HG03520 (cell line): ENCODE measurements around the gene MICAL3.

Source experiments
- ATAC-seq: cut with Tn5 transposase; IDR thresholded peaks from one replicate; pipeline ENCODE4 v1.9.1; 2021; ENCODE audit warnings: mild to moderate bottlenecking, moderate library complexity; ENCODE audit not compliant: unreplicated experiment

Gene MICAL3

GRCh38 chr22:17847360-17848078, 176.8 kb downstream of the MICAL3 start:
- no peak for ATAC-seq

- ATAC-seq, result no peak
These were observed 177.9 kb downstream of the MICAL3 start for GRCh38 chr22:17846326-17846992.

- ATAC-seq, result no peak
These were observed 178.6 kb downstream of the MICAL3 start for GRCh38 chr22:17845790-17846189.

DNA sequence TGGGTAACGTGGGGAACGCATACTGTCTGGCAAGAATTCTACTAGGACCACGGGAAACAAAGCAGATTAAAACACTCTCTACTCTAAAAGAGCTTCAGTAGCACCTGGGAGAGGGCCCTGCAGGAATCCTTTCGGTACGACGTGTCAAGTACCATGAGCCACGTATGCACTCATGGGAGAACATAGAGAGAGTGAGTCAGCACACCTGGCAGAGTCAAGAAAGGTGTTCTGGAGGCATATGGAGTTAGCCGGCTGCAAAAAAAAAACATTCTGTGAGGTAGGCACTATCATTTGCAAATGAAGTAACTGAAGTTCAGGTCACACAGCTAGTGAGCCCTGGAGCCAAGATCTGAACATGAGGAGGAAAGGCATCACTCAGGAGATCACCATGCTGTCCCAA, 179.0 kb downstream of the MICAL3 start:
- no peak for ATAC-seq

DNA sequence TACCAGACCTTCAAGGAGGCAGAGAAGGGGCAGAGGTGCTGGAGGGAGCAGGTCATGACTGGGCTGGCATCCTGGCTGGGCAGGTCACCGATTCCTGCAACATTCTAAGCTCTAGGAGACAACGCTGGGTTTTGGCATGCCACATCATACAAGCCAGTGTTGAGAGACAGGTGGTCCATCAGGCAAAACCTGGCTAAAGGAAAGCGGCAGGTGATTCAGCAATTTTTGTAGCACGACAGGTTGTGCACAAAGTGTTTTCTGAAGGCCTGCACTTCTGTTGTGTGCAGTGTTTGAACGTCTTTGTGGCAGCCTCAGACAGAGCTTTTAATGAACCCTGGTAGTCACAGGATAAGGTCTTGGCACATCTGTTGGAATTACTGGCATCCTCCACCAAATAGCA, 180.2 kb downstream of the MICAL3 start:
- no peak for ATAC-seq

DNA sequence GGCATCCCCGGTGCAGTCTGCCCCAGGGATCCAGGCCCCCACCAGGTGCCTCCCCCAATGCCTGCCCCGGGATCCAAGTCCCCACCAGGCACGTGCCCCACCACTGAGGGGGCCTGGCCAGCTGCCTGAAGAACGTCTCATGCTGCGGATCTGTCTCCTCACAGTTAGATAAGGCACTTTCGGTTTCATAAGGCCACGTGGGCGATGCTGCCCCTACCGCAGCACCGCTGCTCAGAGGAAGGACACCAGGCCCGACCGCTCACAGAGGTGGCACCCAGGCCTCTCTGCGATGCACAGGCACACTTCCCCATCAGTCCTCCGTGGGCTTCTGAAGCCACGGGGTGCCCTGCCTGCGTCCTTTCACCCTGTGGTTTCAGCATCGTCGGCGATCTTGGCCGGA, 182.0 kb downstream of the MICAL3 start:
- no peak for ATAC-seq

DNA sequence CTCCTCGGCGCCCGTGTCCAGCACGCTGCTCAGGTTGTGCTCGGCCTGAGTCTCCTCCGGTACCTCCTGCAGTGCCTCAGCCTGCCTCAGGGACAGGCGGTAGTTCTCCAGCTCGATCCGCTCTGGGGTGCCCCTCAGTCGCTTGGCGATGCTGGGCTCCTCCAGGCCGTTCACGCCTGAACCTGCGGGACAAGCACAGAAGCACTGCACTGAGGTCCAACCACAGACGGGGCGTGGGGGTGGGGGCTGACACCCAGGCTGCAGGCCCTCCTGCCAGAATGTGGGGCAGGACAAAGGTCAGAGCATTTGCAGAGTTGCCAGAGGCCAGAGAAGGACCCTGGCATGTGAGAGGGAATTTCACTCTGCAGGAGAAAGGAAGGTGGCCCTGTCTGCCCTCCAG, 182.5 kb downstream of the MICAL3 start:
- no peak for ATAC-seq

DNA sequence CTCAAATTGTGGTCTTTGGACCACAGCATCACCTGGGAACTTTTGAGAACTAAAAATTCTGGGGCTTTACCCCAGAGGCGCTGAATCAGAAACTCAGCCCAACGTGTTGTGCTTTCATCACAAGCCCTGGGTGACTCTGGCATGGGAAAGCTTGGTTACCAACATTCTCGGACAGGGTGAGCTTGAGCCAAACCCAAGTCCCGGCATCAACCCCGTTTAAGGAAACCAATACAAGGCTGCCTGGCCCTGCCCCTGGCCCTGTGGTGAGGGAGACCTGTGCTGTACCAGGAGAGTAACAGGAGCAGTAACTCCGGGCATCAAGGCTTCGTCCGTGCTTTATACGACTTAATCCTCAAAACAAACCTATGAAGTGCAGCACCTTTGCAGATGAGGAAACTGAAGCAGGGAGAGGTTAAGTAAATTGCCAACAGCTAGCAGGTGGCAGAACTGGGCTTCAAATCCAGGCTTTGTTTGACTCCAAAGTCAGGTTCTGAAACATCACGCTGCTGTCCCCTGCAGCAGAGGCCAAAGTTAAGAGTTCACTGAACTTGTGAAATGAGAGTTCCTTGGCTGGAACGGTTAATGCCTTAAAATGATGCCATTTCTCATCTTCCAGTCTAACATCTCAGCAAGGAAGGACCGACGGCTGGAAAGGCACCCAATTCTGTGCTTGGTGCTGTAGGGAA, 186.0 kb downstream of the MICAL3 start:
- ATAC-seq, result no peak

DNA sequence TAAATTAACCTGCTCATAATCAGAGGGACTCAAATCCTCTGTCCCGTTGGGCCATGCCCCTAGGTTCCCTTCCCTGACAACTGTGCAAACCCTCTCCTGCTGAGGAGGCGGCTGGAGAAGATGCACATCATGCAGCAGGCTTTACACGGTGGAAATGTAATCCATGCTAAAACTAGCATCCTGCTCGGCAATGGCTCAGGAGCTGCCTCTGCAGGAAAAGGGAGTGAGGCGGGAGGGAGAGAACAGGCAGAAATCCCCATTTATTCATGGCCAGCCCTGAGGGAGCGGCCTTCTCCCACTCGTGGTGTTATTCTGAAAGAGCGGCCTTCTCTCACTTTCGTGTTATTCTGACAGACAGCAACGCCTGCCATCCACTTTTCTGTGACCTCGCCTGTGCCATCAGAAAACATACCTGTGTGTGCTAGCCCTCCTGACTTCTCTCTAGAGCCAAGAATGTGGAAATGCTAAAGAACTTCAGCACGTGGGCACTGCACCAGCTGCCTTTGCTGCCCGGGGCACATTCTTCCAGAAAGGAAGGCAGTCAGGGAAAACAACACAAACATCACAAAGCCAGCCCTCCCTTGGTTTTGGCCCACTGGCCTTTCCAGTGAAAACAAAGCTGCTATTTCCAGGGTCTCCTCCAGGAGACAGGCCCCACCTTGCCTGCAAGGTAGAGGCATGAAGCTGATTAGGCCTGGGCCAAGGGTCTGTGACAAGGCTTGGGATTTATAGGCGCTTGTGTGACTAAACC, 187.2 kb downstream of the MICAL3 start:
- ATAC-seq, result no peak

DNA sequence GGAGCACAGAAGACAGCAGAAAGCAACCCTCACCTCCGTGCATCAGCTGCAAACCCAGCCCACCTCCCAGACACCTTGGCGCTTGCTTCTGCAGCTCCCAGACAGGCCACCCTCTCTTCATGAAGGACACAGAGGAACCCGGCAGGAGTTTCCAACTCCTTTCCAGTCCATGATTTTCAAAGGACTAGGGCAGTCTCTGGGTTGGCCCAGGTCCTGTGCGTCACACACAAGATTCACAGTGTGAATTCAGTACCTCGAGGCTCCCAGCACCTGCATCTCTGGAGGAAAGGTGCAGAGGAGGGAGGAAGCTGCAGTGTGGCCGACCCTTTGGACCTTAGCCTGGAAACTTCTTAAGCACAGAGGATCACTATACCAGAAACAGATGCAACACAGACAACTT, 189.1 kb downstream of the MICAL3 start:
- ATAC-seq, result no peak

- ATAC-seq, result no peak
These were observed 190.9 kb downstream of the MICAL3 start for GRCh38 chr22:17833489-17833888.

- ATAC-seq, result no peak
These were observed 191.7 kb downstream of the MICAL3 start for GRCh38 chr22:17832665-17833064.

- no peak for ATAC-seq
These were observed 192.7 kb downstream of the MICAL3 start for GRCh38 chr22:17831501-17832251.

DNA sequence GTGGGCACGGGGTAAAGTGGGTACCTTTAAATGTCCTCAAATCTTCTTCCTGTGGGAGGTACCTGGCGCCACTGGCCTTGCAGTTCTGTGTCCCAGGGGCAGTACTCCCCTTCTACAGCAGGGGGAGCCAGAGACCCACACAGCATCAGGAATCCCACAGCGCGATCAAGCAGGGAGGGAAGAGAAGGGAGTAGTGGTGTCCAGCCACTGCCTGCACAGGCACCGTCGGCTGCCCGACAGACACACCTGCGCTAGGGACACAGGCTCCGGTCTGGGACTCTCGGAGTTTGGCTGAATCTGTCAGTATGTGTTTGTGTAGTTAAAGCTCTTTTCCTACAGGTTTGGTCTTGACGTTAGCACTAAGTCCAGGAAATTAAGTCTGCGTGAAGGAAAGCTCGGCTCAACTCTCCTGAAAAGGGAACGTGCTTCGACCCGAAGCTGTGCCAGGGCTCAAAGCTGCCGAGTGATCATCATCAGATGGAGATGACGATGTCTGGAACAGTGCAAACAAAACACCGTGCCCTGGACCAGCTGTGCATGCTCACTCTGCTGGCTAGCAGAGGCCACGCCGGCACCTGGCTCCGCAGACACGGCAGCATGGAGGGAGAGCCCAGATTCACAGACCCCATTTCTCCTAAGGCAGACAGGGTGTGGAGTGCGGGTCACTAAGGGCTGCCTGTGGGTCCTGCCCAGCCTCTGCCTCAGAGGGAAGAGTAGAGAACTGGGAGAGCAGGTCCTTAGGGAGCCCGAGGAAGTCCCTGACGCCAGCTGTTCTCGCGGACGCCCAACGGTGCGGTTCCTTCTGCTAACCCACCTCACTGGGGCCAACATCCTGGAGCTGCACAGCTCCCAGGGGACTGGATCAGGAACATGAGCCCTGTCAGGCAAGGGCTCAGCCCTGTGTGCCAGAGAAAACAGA, 194.1 kb downstream of the MICAL3 start:
- peak; percentile 64 for ATAC-seq

DNA sequence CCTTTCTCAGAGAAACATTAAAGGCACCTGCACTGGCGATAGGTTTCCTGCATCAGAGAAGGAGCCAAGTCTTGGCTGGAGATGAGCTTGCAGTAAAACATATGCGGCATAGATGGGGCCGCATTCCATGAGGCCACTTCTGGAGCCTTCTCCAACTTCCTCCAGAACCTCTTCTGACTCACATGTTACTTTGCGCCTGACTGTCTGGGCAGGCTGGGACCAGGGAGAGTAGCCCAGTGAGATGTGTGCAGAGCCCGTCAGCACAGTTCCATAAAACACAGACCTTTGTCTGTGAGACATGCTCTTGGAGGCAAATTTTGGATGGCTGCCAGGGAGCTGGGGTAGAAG, 194.7 kb downstream of the MICAL3 start:
- ATAC-seq, result no peak

DNA sequence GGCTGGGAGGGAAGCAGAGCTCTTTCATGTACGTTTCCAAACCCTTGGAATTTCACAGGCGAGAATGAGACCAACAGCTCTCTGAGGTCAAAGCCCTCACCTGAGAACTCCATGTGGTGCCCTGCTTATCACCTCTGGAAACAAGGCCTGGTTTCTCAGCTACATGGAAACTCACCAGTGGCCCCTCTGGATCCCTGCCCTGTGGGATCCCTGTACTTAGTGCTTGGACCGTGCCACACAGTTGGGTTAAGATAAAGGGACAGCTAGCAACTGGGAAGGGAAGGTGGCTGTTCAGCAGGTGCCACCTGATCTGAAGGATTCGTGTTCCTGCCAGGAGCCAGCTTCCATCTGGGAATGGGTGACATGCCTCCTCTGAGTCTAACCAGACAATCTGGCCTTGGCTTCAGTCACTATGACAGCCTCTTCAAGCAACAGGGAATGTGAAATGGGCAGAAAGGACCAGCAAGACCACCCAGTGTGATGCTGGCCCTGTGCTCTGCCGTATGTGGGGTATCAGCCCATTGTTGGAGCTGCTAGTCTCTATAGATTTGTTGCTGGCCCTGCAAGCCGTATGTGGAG, 195.8 kb downstream of the MICAL3 start:
- no peak for ATAC-seq

DNA sequence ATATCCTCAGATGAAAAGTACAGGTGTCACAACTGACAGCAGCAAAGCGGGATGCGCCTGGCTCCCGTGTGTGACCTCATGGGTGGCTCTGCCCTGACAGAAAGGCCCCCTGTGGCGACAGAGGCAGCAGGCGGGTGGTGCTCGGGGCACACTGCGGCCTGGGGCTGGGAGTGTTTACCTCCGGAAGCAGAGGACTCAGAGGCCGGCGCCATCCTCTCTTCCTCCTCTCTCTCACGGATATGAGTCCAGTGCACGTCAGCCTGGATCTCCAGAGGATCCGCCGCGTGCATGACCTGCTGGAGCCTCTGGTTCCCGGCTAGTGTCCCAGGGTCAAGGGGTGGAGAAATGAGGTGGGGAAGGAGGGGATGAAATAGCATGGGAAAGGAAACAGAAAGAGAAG, 196.9 kb downstream of the MICAL3 start:
- ATAC-seq, result no peak

DNA sequence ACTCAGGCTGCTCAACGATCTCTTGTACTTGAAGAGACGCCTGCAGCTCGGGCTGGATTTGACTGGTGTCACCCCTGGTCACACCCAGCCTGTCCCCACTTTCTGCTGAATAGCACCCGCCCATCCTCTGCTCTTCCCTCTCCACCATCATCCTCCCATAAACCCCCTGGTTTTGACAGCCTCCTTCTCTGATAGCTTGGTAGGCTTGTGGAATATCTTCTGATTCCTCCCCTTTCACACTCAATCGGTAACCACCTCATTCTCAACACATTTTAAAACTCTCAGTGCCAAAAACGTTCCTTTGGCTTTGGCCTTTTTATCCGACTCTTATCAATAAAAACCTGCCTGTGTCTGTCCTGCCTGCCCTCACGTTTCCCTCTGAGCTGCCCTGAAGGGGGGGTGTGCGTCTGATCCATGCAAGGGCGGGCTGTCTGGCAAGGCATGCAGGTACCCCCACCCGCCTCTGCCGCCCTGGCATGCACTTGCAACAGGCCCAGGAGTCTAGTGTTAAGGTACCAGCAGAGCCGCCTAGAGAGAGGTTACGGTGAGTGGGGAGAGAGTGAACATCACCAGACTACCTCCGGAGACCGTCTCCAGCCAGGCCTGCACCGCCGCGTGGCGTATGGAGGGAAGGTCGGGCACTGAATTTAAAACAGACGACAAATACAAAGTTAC, 198.3 kb downstream of the MICAL3 start:
- ATAC-seq, result no peak

- no peak for ATAC-seq
These were observed 199.9 kb downstream of the MICAL3 start for GRCh38 chr22:17824457-17824856.
